ENCODE results near the gene SCTR. TPM values are rescaled to one million over a fixed set of nuclear protein-coding genes. Genes with fewer than 3 reads are reported as not detected.

Gene SCTR
- total RNA-seq, 1 experiment from 2014 or later, result not detected

GRCh38 chr2:119489232-119489952 lies 34.9 kb downstream of the SCTR start:
- Histone ChIP-seq H2AFZ (no peak overlapping the region), H3K27me3 (ENCODE audit: insufficient read depth, low read depth) (no peaks in the 10 kb centered on the region), H3F3A (ENCODE audit: insufficient read depth, low read depth) (peaks cover 16% of the 10 kb centered on the region), H3K4me3 (no peak overlapping the region), H3K9me2 (ENCODE audit: insufficient read depth) (no peaks in the 10 kb centered on the region; the same call in 1 of the 2 replicates), H3K4me2 (no peak overlapping the region), H3K36me3 (ENCODE audit: low read depth) (no peaks in the 10 kb centered on the region), H3K4me1 (replicated peaks; ENCODE audit: insufficient read depth) (peaks cover 34% of the 10 kb centered on the region), H3K79me2 (ENCODE audit: low read depth) (no peaks in the 10 kb centered on the region), H3K9me3 (ENCODE audit: insufficient read depth, low read depth) (no peaks in the 10 kb centered on the region), H4K20me1 (ENCODE audit: insufficient read depth) (no peaks in the 10 kb centered on the region), H3K27ac (no peak overlapping the region)
- BruUV-seq (replicated peaks), result no TSS peak
- intact Hi-C loops (cut with micrococcal nuclease; ENCODE audit: unreplicated experiment), result no loop called here
- no peak for TF ChIP-seq CTCF (conservative IDR thresholded peaks at IDR 0.05)
- no peak for TF ChIP-seq EZH2 (IDR thresholded peaks at IDR 0.05; ENCODE audit: low read depth)
- ChIA-PET POLR2A (ENCODE audit: unreplicated experiment) (no interaction called here), CTCF (interaction anchor here (0.6 kb wide), 1 partner anchor 20 kb away, joined by 3 read pairs; no protein-coding TSS in a partner anchor)
- no peak for DNase-seq

- Histone ChIP-seq H3K9me3 (ENCODE audit: insufficient read depth, low read depth) (no peaks in the 10 kb centered on the region), H3K36me3 (ENCODE audit: low read depth) (no peaks in the 10 kb centered on the region), H3K27me3 (ENCODE audit: insufficient read depth, low read depth) (no peaks in the 10 kb centered on the region), H3F3A (ENCODE audit: insufficient read depth, low read depth) (peaks cover 16% of the 10 kb centered on the region), H3K79me2 (ENCODE audit: low read depth) (no peaks in the 10 kb centered on the region), H3K27ac (no peak overlapping the region), H3K4me2 (no peak overlapping the region), H3K9me2 (ENCODE audit: insufficient read depth) (no peaks in the 10 kb centered on the region; the same call in 1 of the 2 replicates), H3K4me3 (no peak overlapping the region), H2AFZ (no peak overlapping the region), H3K4me1 (replicated peaks; ENCODE audit: insufficient read depth) (peaks cover 34% of the 10 kb centered on the region), H4K20me1 (ENCODE audit: insufficient read depth) (no peaks in the 10 kb centered on the region)
- no peak for DNase-seq
- ChIA-PET CTCF (no interaction called here), POLR2A (ENCODE audit: unreplicated experiment) (no interaction called here)
- no peak for TF ChIP-seq CTCF (conservative IDR thresholded peaks at IDR 0.05)
- no peak for TF ChIP-seq EZH2 (IDR thresholded peaks at IDR 0.05; ENCODE audit: low read depth)
- no TSS peak for BruUV-seq (replicated peaks)
- intact Hi-C loops (cut with micrococcal nuclease; ENCODE audit: unreplicated experiment), result no loop called here
These were observed 35.8 kb downstream of the SCTR start for GRCh38 chr2:119488245-119489214.

DNA sequence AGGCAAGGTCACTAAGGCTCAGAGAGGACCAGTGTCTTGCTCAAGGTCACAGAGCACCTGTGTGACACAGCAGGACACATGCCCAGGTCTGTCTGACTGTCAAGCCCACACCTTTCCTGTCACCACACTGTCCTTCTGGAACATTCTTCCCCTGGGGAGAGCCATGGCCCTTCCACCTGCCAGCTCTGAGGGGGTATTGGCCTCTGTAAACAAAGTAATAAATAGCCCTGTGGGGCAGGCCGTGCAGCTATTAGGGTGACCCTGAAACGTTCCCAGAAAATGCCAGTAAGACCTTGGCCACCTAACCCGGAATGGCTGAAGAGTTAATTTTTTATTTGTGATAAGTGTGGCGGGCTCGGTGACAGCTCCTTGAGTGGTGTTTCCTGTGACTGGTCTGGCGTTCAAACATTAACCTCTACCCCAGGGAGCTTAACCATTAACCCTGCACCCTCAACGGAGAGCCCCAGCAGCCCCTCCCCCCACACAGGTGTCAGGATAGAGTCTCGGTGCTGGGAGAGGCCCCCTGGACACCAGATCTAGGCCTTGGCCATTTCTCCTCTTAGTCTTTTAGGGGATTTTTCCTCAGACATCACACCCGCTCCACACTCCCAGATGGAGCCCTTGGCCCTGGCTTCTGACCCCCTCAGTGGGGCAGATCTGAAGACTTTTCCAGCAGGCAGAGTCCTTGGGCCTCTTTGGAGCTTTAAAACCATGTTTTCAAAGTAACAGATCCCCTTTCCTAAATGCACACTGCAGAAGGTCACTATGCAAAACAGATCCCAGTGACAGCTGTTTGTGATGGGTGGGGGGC lies 36.6 kb downstream of the SCTR start:
- POLR2A ChIA-PET (ENCODE audit: unreplicated experiment), result no interaction called here
- Histone ChIP-seq H3K27ac (no peak overlapping the region), H3K27me3 (ENCODE audit: insufficient read depth, low read depth) (no peaks in the 10 kb centered on the region), H3K79me2 (ENCODE audit: low read depth) (no peaks in the 10 kb centered on the region), H3F3A (ENCODE audit: insufficient read depth, low read depth) (peaks cover 16% of the 10 kb centered on the region), H3K4me2 (no peak overlapping the region), H3K4me3 (no peak overlapping the region), H3K9me2 (ENCODE audit: insufficient read depth) (no peaks in the 10 kb centered on the region), H2AFZ (no peak overlapping the region), H4K20me1 (ENCODE audit: insufficient read depth) (no peaks in the 10 kb centered on the region), H3K4me1 (replicated peaks; ENCODE audit: insufficient read depth) (peaks cover 28% of the 10 kb centered on the region), H3K36me3 (ENCODE audit: low read depth) (no peaks in the 10 kb centered on the region), H3K9me3 (ENCODE audit: insufficient read depth, low read depth) (no peaks in the 10 kb centered on the region)
- no peak for TF ChIP-seq EZH2 (IDR thresholded peaks at IDR 0.05; ENCODE audit: low read depth)
- no peak for TF ChIP-seq CTCF (conservative IDR thresholded peaks at IDR 0.05)
- no peak for DNase-seq
- no TSS peak for BruUV-seq (replicated peaks)
- intact Hi-C loops (cut with micrococcal nuclease; ENCODE audit: unreplicated experiment), result no loop called here
- CTCF ChIA-PET, result no interaction called here

Data from PC-9 (cell line).